Naive thymus-derived CD4-positive, alpha-beta T cell (primary cell): Measurements from ENCODE around the gene LRFN4. TPM values are rescaled to one million over a fixed set of nuclear protein-coding genes. Genes with fewer than 3 reads are reported as not detected.

Experiments
- ATAC-seq: fragments of 150-1000 bp; cut with Tn5 transposase; 2 replicates; pipeline ENCODE4 v1.10.0; 2021; ENCODE audit warnings: mild to moderate bottlenecking, moderate library complexity
- CTCF ChIA-PET: fragments of 350-600 bp; sonication (Branson Sonifier 250); formaldehyde crosslinking; loops from one replicate; lab custom pipeline; 2021; ENCODE audit warnings: antibody characterized with exemption; lab: Charles Lee
- POLR2A ChIA-PET: fragments of 350-600 bp; sonication (Branson Sonifier 250); formaldehyde crosslinking; loops from one replicate; lab custom pipeline; 2021; ENCODE audit warnings: antibody characterized with exemption, inconsistent platforms; lab: Charles Lee
- DNase-seq, 9 donors: peaks; one replicate each; pipeline versions ENCODE4 v3.0.0 to v3.0.0-alpha.2; 2020 to 2022; ENCODE audit warnings: mixed read lengths in 1 of 9
- H3K27ac ChIP-seq: one replicate; pipeline ENCODE4 v1.7.0; 2013; ENCODE audit warnings: mild to moderate bottlenecking, low read depth, low read length, moderate library complexity
- H3K27me3 ChIP-seq, 2 donors: one replicate each; pipeline ENCODE4 v1.7.0; 2013; ENCODE audit warnings: low read length in 2 of 2, mild to moderate bottlenecking in 2 of 2, moderate library complexity in 2 of 2; ENCODE audit not compliant: control insufficient read depth in 2 of 2, insufficient read depth in 2 of 2
- H3K36me3 ChIP-seq, 3 experiments: 1 replicate in 2 of 3; 2 replicates in 1 of 3; pipeline ENCODE4 v1.7.0; 2013; ENCODE audit warnings: low read length in 3 of 3, mild to moderate bottlenecking in 3 of 3, moderate library complexity in 1 of 3; ENCODE audit not compliant: insufficient read depth in 3 of 3, control insufficient read depth in 2 of 3
- H3K4me1 ChIP-seq, 2 donors: one replicate each; pipeline ENCODE4 v1.7.0; 2013; ENCODE audit warnings: low read length in 2 of 2, mild to moderate bottlenecking in 2 of 2, moderate library complexity in 1 of 2; ENCODE audit not compliant: control insufficient read depth in 2 of 2, insufficient read depth in 2 of 2
- H3K4me3 ChIP-seq: 2 replicates; pipeline ENCODE4 v1.7.0; 2013; ENCODE audit warnings: mild to moderate bottlenecking, low read length
- H3K9me3 ChIP-seq, 3 experiments: 1 replicate in 2 of 3; 2 replicates in 1 of 3; pipeline ENCODE4 v1.7.0; 2013; ENCODE audit warnings: low read length in 3 of 3; ENCODE audit not compliant: control insufficient read depth in 2 of 3
- H3K27ac Mint-ChIP-seq, 9 donors: one replicate each; pipeline ENCODE4 v1.8.0; 2020 to 2022; ENCODE audit warnings: mixed read lengths in 9 of 9, mild to moderate bottlenecking in 8 of 9, moderate library complexity in 5 of 9, inconsistent platforms in 2 of 9
- H3K27me3 Mint-ChIP-seq, 5 donors: one replicate each; pipeline ENCODE4 v1.8.0; 2021 to 2022; ENCODE audit warnings: mixed read lengths in 5 of 5, mild to moderate bottlenecking in 1 of 5
- H3K36me3 Mint-ChIP-seq, 5 donors: one replicate each; pipeline ENCODE4 v1.8.0; 2020 to 2022; ENCODE audit warnings: mixed read lengths in 5 of 5, mild to moderate bottlenecking in 3 of 5, inconsistent platforms in 1 of 5
- H3K4me1 Mint-ChIP-seq, 7 donors: one replicate each; pipeline ENCODE4 v1.8.0; 2020 to 2022; ENCODE audit warnings: mixed read lengths in 7 of 7, mild to moderate bottlenecking in 3 of 7, inconsistent platforms in 1 of 7
- H3K4me3 Mint-ChIP-seq, 10 donors: one replicate each; pipeline ENCODE4 v1.8.0; 2020 to 2022; ENCODE audit warnings: mild to moderate bottlenecking in 10 of 10, mixed read lengths in 10 of 10, moderate library complexity in 6 of 10, inconsistent platforms in 2 of 10
- H3K9me3 Mint-ChIP-seq, 11 donors: one replicate each; pipeline ENCODE4 v1.8.0; 2020 to 2022; ENCODE audit warnings: mixed read lengths in 11 of 11, mild to moderate bottlenecking in 4 of 11, inconsistent platforms in 1 of 11, moderate library complexity in 1 of 11
- intact Hi-C, 2 donors: fragments of 100-400 bp; cut with micrococcal nuclease; formaldehyde crosslinking; loops; one replicate each; pipeline ENCODE4 v1.15.1; 2023
- polyA plus RNA-seq, 2 donors: library from polyadenylated mRNA; unstranded; fragments of 300-500 nt; fragmentation: Illumina TruSeq; gene quantifications; one replicate each; pipeline ENCODE4 v1.2.3, GENCODE V29; 2021
- total RNA-seq, 6 experiments: library from RNA in 5 of 6; stranded (reverse) in 5 of 6; gene quantifications; 1 replicate in 5 of 6; 2 replicates in 1 of 6; pipeline ENCODE4 v1.2.3 and lab custom pipeline; 2021 to 2026

LRFN4 gene
- total and polyA plus RNA-seq, 7 experiments from 2014 or later: 0.84 to 21.2 (median 1.6) TPM; not detected in 2

- Histone ChIP-seq H3K9me3 (no peaks in the 10 kb centered on the region), H3K36me3 (peaks cover 0 to 49% (median 0%) of the 10 kb centered on the region in 3 experiments), H3K27me3 (no peaks in the 10 kb centered on the region), H3K4me3 (peak overlapping the region; percentile 94), H3K27ac (peak overlapping the region; percentile 96), H3K4me1 (peaks cover 31 to 46% of the 10 kb centered on the region in 2 donors)
- H3K4me3 Mint-ChIP-seq: peak overlapping the region; percentile 87 to 97 (median 93)
- H3K4me1 Mint-ChIP-seq: peaks cover 31 to 57% (median 45%) of the 10 kb centered on the region in 7 donors
- no peaks in the 10 kb centered on the region for H3K9me3 Mint-ChIP-seq
- no peaks in the 10 kb centered on the region for H3K27me3 Mint-ChIP-seq
- ChIA-PET POLR2A (interaction anchor here (0.6 to 4.8 kb wide), 12 partner anchors 10 to 1984 kb away, joined by 3 to 47 read pairs (median 4); partner anchors contain the start of genes CDK2AP2, LRFN4, RBM14 and RBM4), CTCF (interaction anchor here (1.4 kb wide), 1 partner anchor 12 kb away, joined by 4 read pairs; no protein-coding TSS in a partner anchor)
- intact Hi-C loops: loop anchor here (1.0 to 5.0 kb wide), 15 partner anchors 10 to 972 kb away; partner anchors contain the start of genes KDM2A (in 2 of the 2), PC (in 2 of the 2), RBM14 (in 2 of the 2) and CCDC87 (in 1 of the 2)
- H3K27ac Mint-ChIP-seq: peak overlapping the region; percentile 74 to 97 (median 89)
- DNase-seq: no peak
- no peak for ATAC-seq
- H3K36me3 Mint-ChIP-seq: peaks cover 0 to 6% (median 2%) of the 10 kb centered on the region in 5 donors
Measured at GRCh38 chr11:66843776-66844495, 12.9 kb upstream of the LRFN4 start.

- Mint-ChIP-seq H3K9me3 (no peaks in the 10 kb centered on the region), H3K4me3 (peak overlapping the region; percentile 87 to 97 (median 93)), H3K4me1 (peaks cover 30 to 50% (median 40%) of the 10 kb centered on the region in 7 donors), H3K36me3 (peaks cover 0 to 6% (median 0%) of the 10 kb centered on the region in 5 donors), H3K27ac (peak overlapping the region; percentile 74 to 97 (median 89)), H3K27me3 (no peaks in the 10 kb centered on the region)
- peak in 1 of 9 donors; percentile 20 for DNase-seq
- ATAC-seq: no peak
- POLR2A ChIA-PET: interaction anchor here (0.7 to 4.8 kb wide), 4 partner anchors 9 to 501 kb away, joined by 3 to 47 read pairs (median 5); partner anchors contain the start of gene LRFN4
- Histone ChIP-seq H3K27ac (peak overlapping the region; percentile 96), H3K9me3 (no peaks in the 10 kb centered on the region), H3K4me3 (peak overlapping the region; percentile 94), H3K36me3 (peaks cover 0 to 51% (median 0%) of the 10 kb centered on the region in 3 experiments), H3K27me3 (no peaks in the 10 kb centered on the region), H3K4me1 (peaks cover 28 to 40% of the 10 kb centered on the region in 2 donors)
- CTCF ChIA-PET: interaction anchor here (1.1 to 1.4 kb wide), 2 partner anchors 11 to 97 kb away, joined by 3 to 4 read pairs; no protein-coding TSS in a partner anchor
- intact Hi-C loops: loop anchor here (5.0 kb wide), 3 partner anchors 273 to 972 kb away; partner anchors contain the start of genes EFEMP2 (in 1 of the 2) and KDM2A (in 1 of the 2)
Measured at GRCh38 chr11:66844496-66845142, 12.2 kb upstream of the LRFN4 start.

- ChIA-PET CTCF (interaction anchor here (1.1 kb wide), 1 partner anchor 98 kb away, joined by 3 read pairs; no protein-coding TSS in a partner anchor), POLR2A (interaction anchor here (0.7 to 4.8 kb wide), 2 partner anchors 9 to 108 kb away, joined by 3 to 47 read pairs; partner anchors contain the start of gene LRFN4)
- H3K36me3 Mint-ChIP-seq: peaks cover 0 to 6% (median 0%) of the 10 kb centered on the region in 5 donors
- Histone ChIP-seq H3K27ac (no peak overlapping the region), H3K27me3 (no peaks in the 10 kb centered on the region), H3K9me3 (no peaks in the 10 kb centered on the region), H3K4me1 (peaks cover 23 to 35% of the 10 kb centered on the region in 2 donors), H3K36me3 (peaks cover 0 to 51% (median 0%) of the 10 kb centered on the region in 3 experiments), H3K4me3 (no peak overlapping the region)
- no peaks in the 10 kb centered on the region for H3K27me3 Mint-ChIP-seq
- ATAC-seq (no peak), DNase-seq (peak in 1 of 9 donors; percentile 16)
- intact Hi-C loops: no loop called here
- H3K27ac Mint-ChIP-seq: peak overlapping the region in 8 of 9 donors; percentile 18 to 86 (median 40)
- H3K4me1 Mint-ChIP-seq: peaks cover 23 to 43% (median 35%) of the 10 kb centered on the region in 7 donors
- H3K4me3 Mint-ChIP-seq: peak overlapping the region; percentile 59 to 97 (median 92)
- no peaks in the 10 kb centered on the region for H3K9me3 Mint-ChIP-seq
Measured at GRCh38 chr11:66845143-66845875, 11.6 kb upstream of the LRFN4 start.

GRCh38 chr11:66845876-66846212 lies 11.0 kb upstream of the LRFN4 start:
- Histone ChIP-seq H3K4me3 (no peak overlapping the region), H3K27ac (no peak overlapping the region), H3K36me3 (peaks cover 0 to 51% (median 0%) of the 10 kb centered on the region in 3 experiments), H3K4me1 (peaks cover 23 to 30% of the 10 kb centered on the region in 2 donors), H3K9me3 (no peaks in the 10 kb centered on the region), H3K27me3 (no peaks in the 10 kb centered on the region)
- H3K9me3 Mint-ChIP-seq: no peaks in the 10 kb centered on the region
- H3K36me3 Mint-ChIP-seq: peaks cover 0 to 6% (median 0%) of the 10 kb centered on the region in 5 donors
- peak in 1 of 9 donors; percentile 18 for DNase-seq
- peak overlapping the region in 3 of 10 donors; percentile 27 to 97 (median 45) for H3K4me3 Mint-ChIP-seq
- intact Hi-C loops: no loop called here
- peak overlapping the region in 2 of 9 donors; percentile 36 for H3K27ac Mint-ChIP-seq
- peaks cover 17 to 38% (median 30%) of the 10 kb centered on the region in 7 donors for H3K4me1 Mint-ChIP-seq
- POLR2A ChIA-PET: interaction anchor here (4.8 kb wide), 1 partner anchor 8 kb away, joined by 47 read pairs; the partner anchor contains the start of gene LRFN4
- CTCF ChIA-PET: no interaction called here
- no peaks in the 10 kb centered on the region for H3K27me3 Mint-ChIP-seq
- no peak for ATAC-seq

GRCh38 chr11:66846671-66847091 lies 10.2 kb upstream of the LRFN4 start:
- peak overlapping the region in 2 of 9 donors; percentile 20 to 79 for H3K27ac Mint-ChIP-seq

More at GRCh38 chr11:66846671-66847091, 10.2 kb upstream of the LRFN4 start:
- ChIA-PET POLR2A (no interaction called here), CTCF (no interaction called here)
- Mint-ChIP-seq H3K4me1 (peaks cover 9 to 29% (median 25%) of the 10 kb centered on the region in 7 donors), H3K27me3 (no peaks in the 10 kb centered on the region), H3K4me3 (peak overlapping the region in 2 of 10 donors; percentile 21 to 75), H3K9me3 (no peaks in the 10 kb centered on the region), H3K36me3 (peaks cover 0 to 6% (median 0%) of the 10 kb centered on the region in 5 donors)
- DNase-seq (no peak), ATAC-seq (no peak)
- Histone ChIP-seq H3K4me1 (peaks cover 16 to 22% of the 10 kb centered on the region in 2 donors), H3K36me3 (peaks cover 0 to 51% (median 0%) of the 10 kb centered on the region in 3 experiments), H3K4me3 (no peak overlapping the region), H3K27me3 (no peaks in the 10 kb centered on the region), H3K9me3 (no peaks in the 10 kb centered on the region), H3K27ac (no peak overlapping the region)
- intact Hi-C loops: no loop called here
